ENCODE data around the gene DPF3. TPM values are rescaled to one million over a fixed set of nuclear protein-coding genes. Genes with fewer than 3 reads are reported as not detected.

DPF3 gene
- total RNA-seq, 2 experiments from 2014 or later = 3.8 to 4.1 TPM

DNA sequence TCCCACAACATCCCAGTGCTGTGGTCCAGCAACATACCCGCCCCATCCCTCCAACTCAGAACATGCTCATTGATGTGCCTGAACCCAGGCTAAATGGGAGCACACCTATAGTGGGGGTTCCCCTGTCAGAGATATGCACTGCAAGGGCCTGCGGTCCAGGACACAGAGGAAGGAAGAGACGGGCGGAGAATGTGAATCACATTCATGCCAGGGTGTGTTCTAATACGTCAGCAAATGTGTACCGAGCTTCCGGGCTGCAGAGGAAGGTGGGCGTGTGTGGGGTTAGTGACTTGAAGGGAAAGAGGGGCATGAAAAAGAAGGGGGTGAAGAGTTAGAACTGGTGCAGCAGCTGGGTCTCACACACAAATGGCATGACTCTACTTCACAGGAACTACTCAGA, 83.7 kb downstream of the DPF3 start:
- POLR2A ChIA-PET = no interaction called here
- Mint-ChIP-seq H3K27ac (peak overlapping the region; percentile 62), H3K9me3 (no peaks in the 10 kb centered on the region), H3K36me3 (peaks cover 3% of the 10 kb centered on the region), H3K27me3 (no peaks in the 10 kb centered on the region), H3K4me3 (peak overlapping the region; percentile 27), H3K4me1 (peaks cover 13% of the 10 kb centered on the region)
- no peak for DNase-seq
- ATAC-seq (ENCODE audit: low read depth) = peak; percentile 85

- no peak for ATAC-seq (ENCODE audit: low read depth)
- peaks cover 13% of the 10 kb centered on the region for H3K4me1 Mint-ChIP-seq
- no peaks in the 10 kb centered on the region for H3K9me3 Mint-ChIP-seq
- no peak for DNase-seq
- H3K27ac Mint-ChIP-seq = no peak overlapping the region
- no peaks in the 10 kb centered on the region for H3K27me3 Mint-ChIP-seq
- peaks cover 5% of the 10 kb centered on the region for H3K36me3 Mint-ChIP-seq
- no peak overlapping the region for H3K4me3 Mint-ChIP-seq
- POLR2A ChIA-PET = no interaction called here
Measured at GRCh38 chr14:72809063-72809462, 84.8 kb downstream of the DPF3 start.

GRCh38 chr14:72808564-72808963, 85.3 kb downstream of the DPF3 start:
- Mint-ChIP-seq H3K4me1 (peaks cover 13% of the 10 kb centered on the region), H3K36me3 (peaks cover 5% of the 10 kb centered on the region), H3K27me3 (no peaks in the 10 kb centered on the region), H3K27ac (no peak overlapping the region), H3K9me3 (no peaks in the 10 kb centered on the region), H3K4me3 (no peak overlapping the region)
- ATAC-seq (ENCODE audit: low read depth) = no peak
- no peak for DNase-seq
- POLR2A ChIA-PET = no interaction called here

DNA sequence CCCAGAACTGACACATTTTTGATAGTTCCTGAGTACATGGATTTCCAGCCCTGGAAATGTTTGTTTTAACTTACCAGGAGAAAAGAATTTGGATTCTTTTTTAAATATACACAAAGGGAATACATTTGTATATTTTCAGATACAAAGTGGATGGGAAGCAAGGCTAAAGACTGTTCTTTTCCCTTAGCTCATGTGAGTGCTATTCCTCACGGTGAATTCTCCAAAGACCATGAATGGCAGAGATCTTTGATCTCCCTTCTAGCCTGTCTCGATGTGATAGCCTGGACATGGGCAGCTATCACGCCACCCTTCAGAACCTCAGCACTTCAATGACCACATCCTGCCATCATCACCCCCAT, 91.3 kb downstream of the DPF3 start:
- peaks cover 4% of the 10 kb centered on the region for H3K27me3 Mint-ChIP-seq
- H3K4me3 Mint-ChIP-seq = no peak overlapping the region

GRCh38 chr14:72801836-72802587, 91.9 kb downstream of the DPF3 start:
- POLR2A ChIA-PET = no interaction called here
- Mint-ChIP-seq H3K36me3 (peaks cover 15% of the 10 kb centered on the region), H3K27me3 (peaks cover 4% of the 10 kb centered on the region), H3K4me3 (no peak overlapping the region), H3K9me3 (peaks cover 5% of the 10 kb centered on the region), H3K4me1 (peaks cover 12% of the 10 kb centered on the region), H3K27ac (no peak overlapping the region)
- DNase-seq (no peak), ATAC-seq (ENCODE audit: low read depth) (no peak)

More for the DNA sequence above, 91.3 kb downstream of the DPF3 start:
- peaks cover 12% of the 10 kb centered on the region for H3K4me1 Mint-ChIP-seq
- H3K36me3 Mint-ChIP-seq = peaks cover 15% of the 10 kb centered on the region
- POLR2A ChIA-PET = no interaction called here
- H3K27ac Mint-ChIP-seq = no peak overlapping the region
- ATAC-seq (ENCODE audit: low read depth) (no peak), DNase-seq (no peak)
- H3K9me3 Mint-ChIP-seq = peaks cover 5% of the 10 kb centered on the region

DNA sequence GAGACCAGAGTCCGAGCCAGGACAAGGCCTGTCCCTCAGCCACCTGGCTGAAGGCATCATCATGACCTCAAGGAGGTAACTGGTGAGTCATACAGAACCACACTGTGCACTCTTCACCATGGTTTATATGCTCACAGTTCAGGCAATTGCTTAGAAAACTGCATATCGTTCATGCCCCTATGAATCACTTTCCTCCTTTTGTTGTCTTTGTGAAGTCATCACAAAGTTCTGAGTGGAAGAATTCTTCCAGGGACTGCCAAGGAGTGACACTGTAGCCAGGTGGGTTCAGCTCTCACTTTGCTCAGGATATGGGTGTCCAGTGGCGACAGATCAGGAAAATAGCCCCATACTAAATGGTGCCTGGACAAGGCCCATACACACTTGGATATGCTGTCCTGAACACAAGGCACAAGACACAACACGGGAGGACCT, 92.5 kb downstream of the DPF3 start:
- Mint-ChIP-seq H3K27me3 (peaks cover 4% of the 10 kb centered on the region), H3K9me3 (peaks cover 5% of the 10 kb centered on the region), H3K4me1 (peaks cover 12% of the 10 kb centered on the region), H3K36me3 (peaks cover 15% of the 10 kb centered on the region), H3K4me3 (no peak overlapping the region), H3K27ac (no peak overlapping the region)
- ATAC-seq (ENCODE audit: low read depth) (peak; percentile 54), DNase-seq (no peak)
- POLR2A ChIA-PET = no interaction called here

- ATAC-seq (ENCODE audit: low read depth) = peak; percentile 7
- H3K27me3 Mint-ChIP-seq = peaks cover 4% of the 10 kb centered on the region
- POLR2A ChIA-PET = no interaction called here
- peaks cover 5% of the 10 kb centered on the region for H3K9me3 Mint-ChIP-seq
- no peak for DNase-seq
- peaks cover 15% of the 10 kb centered on the region for H3K36me3 Mint-ChIP-seq
- H3K4me1 Mint-ChIP-seq = peaks cover 12% of the 10 kb centered on the region
- no peak overlapping the region for H3K27ac Mint-ChIP-seq
- no peak overlapping the region for H3K4me3 Mint-ChIP-seq
Measured at GRCh38 chr14:72800848-72801370, 93.0 kb downstream of the DPF3 start.

DNA sequence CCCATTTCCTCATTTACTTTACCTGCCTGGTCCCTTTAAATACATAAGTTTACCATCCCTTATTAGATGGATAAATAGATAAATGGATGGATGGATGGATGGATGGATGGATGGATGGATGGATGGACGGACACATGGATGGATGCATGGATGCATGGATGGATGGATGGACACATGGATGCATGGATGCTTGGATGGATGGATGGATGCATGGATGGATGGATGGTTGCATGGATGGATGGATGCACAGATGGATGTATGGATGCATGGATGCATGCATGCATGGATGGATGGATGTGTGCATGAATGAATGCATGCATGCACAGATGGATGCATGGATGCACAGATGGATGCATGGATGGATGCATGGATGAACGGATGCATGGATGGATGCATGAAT, 93.6 kb downstream of the DPF3 start:
- DNase-seq (no peak), ATAC-seq (ENCODE audit: low read depth) (no peak)
- no peak overlapping the region for H3K27ac Mint-ChIP-seq
- H3K36me3 Mint-ChIP-seq = peaks cover 15% of the 10 kb centered on the region
- H3K27me3 Mint-ChIP-seq = peaks cover 6% of the 10 kb centered on the region
- peaks cover 5% of the 10 kb centered on the region for H3K9me3 Mint-ChIP-seq
- peaks cover 12% of the 10 kb centered on the region for H3K4me1 Mint-ChIP-seq
- no peak overlapping the region for H3K4me3 Mint-ChIP-seq
- POLR2A ChIA-PET = no interaction called here

DNA sequence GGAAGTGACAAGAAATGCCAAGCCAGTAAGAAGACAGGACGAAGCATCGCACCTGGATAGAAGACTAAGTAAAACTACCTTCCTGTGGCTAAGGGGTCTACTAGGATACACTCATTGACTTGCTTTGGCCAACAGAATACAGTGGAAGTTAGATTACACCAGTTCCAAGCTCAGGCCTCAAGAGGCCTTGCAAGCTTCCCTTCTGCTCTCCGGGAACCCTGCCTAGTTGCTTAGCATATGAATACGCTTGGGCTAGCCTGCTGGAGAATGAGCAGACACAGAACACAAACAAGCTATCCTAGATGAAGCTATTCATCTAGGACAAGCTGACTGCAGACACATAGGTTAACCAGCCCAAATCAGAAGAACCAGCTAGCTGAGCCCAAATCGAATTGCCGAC, 97.0 kb downstream of the DPF3 start:
- no peak overlapping the region for H3K4me3 Mint-ChIP-seq
- no peak for ATAC-seq (ENCODE audit: low read depth)
- POLR2A ChIA-PET = no interaction called here

GRCh38 chr14:72793156-72793939, 100.6 kb downstream of the DPF3 start:
- H3K4me3 Mint-ChIP-seq = no peak overlapping the region
- POLR2A ChIA-PET = no interaction called here
- no peaks in the 10 kb centered on the region for H3K9me3 Mint-ChIP-seq
- H3K4me1 Mint-ChIP-seq = peaks cover 6% of the 10 kb centered on the region
- DNase-seq (no peak), ATAC-seq (ENCODE audit: low read depth) (no peak)
- no peak overlapping the region for H3K27ac Mint-ChIP-seq
- H3K36me3 Mint-ChIP-seq = no peaks in the 10 kb centered on the region
- peaks cover 9% of the 10 kb centered on the region for H3K27me3 Mint-ChIP-seq

More for the DNA sequence above, 97.0 kb downstream of the DPF3 start:
- H3K27ac Mint-ChIP-seq = no peak overlapping the region
- DNase-seq = no peak
- H3K27me3 Mint-ChIP-seq = peaks cover 13% of the 10 kb centered on the region
- H3K9me3 Mint-ChIP-seq = peaks cover 5% of the 10 kb centered on the region
- H3K4me1 Mint-ChIP-seq = peaks cover 12% of the 10 kb centered on the region
- H3K36me3 Mint-ChIP-seq = peaks cover 8% of the 10 kb centered on the region

DNA sequence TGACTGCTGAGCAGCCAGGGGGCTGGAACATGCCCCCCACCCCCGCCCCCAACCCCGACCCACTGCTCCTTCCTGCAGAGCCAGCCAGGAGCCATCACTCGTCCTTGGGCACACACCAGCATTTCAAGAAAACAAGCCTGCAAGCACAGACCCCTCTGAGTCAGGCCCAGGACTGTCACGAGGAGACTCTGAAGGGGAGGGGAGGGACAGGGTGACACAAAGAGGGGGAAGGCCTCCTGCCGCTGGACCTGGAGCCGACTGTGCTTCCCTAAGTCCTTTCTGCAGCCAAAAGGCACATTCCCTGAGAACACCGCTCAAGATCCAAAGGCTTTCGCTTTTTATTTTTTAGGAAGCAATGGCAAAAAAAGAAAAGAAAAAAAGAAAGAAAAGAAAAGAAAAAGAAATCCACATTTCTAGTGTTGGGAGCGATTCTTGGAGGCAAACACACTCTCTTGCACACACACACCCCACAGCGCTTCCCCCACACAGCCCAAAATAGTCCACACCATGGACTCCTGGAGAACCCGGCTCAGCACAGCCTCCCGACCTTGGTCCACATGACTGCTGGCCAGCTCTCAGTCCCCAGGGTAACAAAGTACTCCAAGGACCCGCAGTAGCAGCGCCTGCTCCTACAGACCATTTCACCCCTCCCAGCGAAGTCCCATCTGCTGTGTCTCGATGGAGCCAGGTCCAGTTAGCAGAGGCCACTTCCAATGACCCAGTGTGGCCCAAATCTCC, 101.7 kb downstream of the DPF3 start:
- DNase-seq (no peak), ATAC-seq (ENCODE audit: low read depth) (no peak)
- Mint-ChIP-seq H3K27ac (no peak overlapping the region), H3K27me3 (peaks cover 9% of the 10 kb centered on the region), H3K9me3 (no peaks in the 10 kb centered on the region), H3K36me3 (no peaks in the 10 kb centered on the region), H3K4me1 (peaks cover 9% of the 10 kb centered on the region), H3K4me3 (no peak overlapping the region)
- POLR2A ChIA-PET = no interaction called here

DNA sequence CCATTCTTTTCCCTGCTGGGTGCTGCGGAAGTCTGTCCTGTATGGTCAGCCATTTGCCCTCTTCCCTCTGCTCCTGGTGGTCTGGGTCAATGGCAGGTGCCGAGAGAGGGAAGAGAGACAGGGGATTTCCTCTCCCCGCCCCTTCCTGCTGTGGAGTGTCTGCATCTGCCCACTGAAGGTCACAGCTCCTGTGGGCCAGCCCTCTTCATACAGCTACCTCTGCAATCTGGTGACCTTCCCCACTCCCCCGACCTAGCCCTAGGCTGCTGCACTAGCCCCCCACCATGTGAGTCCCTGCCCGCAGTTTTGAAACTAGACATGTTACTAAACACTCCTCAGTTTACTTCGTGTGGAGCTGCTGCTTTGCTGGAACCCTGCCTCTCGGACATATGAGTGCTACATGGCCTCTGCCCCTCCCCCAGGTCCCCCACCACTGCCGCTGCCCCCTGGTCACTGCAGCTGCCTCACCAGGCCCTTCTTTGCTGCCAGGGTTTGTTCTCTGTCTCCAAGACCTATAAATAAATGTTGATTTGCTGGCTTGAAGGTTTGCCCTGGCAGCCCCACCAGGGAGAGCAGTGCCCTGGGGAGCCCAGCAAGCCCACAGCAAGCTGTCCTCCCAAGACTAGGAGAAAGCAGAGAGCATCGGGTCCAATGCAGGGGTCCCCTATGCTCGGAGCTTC, 102.9 kb downstream of the DPF3 start:
- Mint-ChIP-seq H3K27me3 (peaks cover 9% of the 10 kb centered on the region), H3K36me3 (no peaks in the 10 kb centered on the region), H3K4me3 (no peak overlapping the region), H3K27ac (no peak overlapping the region), H3K9me3 (no peaks in the 10 kb centered on the region), H3K4me1 (peaks cover 9% of the 10 kb centered on the region)
- no peak for ATAC-seq (ENCODE audit: low read depth)
- POLR2A ChIA-PET = no interaction called here
- DNase-seq = no peak

All from activated naive CD8-positive, alpha-beta T cell treated with anti-CD3 and anti-CD28 coated beads, Interleukin-2, amount 10 ng/mL, durations not matched to agents 7 days and 5 days (primary cell).